Thymus (tissue), 11 donors: ENCODE data around the gene BLOC1S3. TPM values are rescaled to one million over a fixed set of nuclear protein-coding genes. Genes with fewer than 3 reads are reported as not detected.

Source experiments
- DNase-seq, 9 donors: peaks; one replicate each; pipeline ENCODE4 v3.0.0-alpha.2; 2013; ENCODE audit warnings: low spot score in 9 of 9, low read depth in 6 of 9, missing footprints in 1 of 9
- H3K27ac ChIP-seq, 2 donors: one replicate each; pipeline ENCODE4 v1.5.1; 2013; ENCODE audit warnings: control low read depth in 1 of 2, low read depth in 1 of 2, low read length in 1 of 2, mild to moderate bottlenecking in 1 of 2, moderate library complexity in 1 of 2
- H3K27me3 ChIP-seq, 2 donors: one replicate each; pipeline ENCODE4 v1.5.1; 2013; ENCODE audit warnings: low read length in 1 of 2; ENCODE audit not compliant: control insufficient read depth in 2 of 2, insufficient read depth in 1 of 2
- H3K36me3 ChIP-seq, 2 donors: one replicate each; pipeline ENCODE4 v1.5.1; 2013; ENCODE audit warnings: low read length in 1 of 2, mild to moderate bottlenecking in 1 of 2, moderate library complexity in 1 of 2; ENCODE audit not compliant: control insufficient read depth in 2 of 2, insufficient read depth in 2 of 2
- H3K4me1 ChIP-seq, 2 donors: one replicate each; pipeline ENCODE4 v1.5.1; 2013; ENCODE audit warnings: low read length in 2 of 2; ENCODE audit not compliant: control insufficient read depth in 2 of 2, insufficient read depth in 2 of 2
- H3K4me3 ChIP-seq, 2 donors: one replicate each; pipeline ENCODE4 v1.5.1; 2013; ENCODE audit warnings: low read length in 2 of 2, control low read depth in 1 of 2, mild to moderate bottlenecking in 1 of 2
- H3K9me3 ChIP-seq, 2 donors: one replicate each; pipeline ENCODE4 v1.5.1; 2013; ENCODE audit warnings: low read length in 1 of 2, mild to moderate bottlenecking in 1 of 2; ENCODE audit not compliant: control insufficient read depth in 2 of 2, insufficient read depth in 1 of 2
- WGBS: extraction: QIAGEN DNeasy Blood & Tissue Kit; methylation state at CpG from one replicate; pipeline ENCODE4 v1.1.7; 2013; 5-methylcytosine and 5-hydroxymethylcytosine counted together
- polyA plus RNA-seq: library from polyadenylated mRNA; stranded (reverse); fragments of 200-250 nt; gene quantifications from one replicate; pipeline ENCODE4 v1.2.3, GENCODE V29; 2013
- total RNA-seq: library from RNA; stranded (reverse); fragments of 120-200 nt; gene quantifications from one replicate; pipeline ENCODE4 v1.2.4, GENCODE V29; 2013
- donor health status: healthy.

The BLOC1S3 gene
- total and polyA plus RNA-seq, 2 donors, result 1.5 to 6.3 TPM

DNA sequence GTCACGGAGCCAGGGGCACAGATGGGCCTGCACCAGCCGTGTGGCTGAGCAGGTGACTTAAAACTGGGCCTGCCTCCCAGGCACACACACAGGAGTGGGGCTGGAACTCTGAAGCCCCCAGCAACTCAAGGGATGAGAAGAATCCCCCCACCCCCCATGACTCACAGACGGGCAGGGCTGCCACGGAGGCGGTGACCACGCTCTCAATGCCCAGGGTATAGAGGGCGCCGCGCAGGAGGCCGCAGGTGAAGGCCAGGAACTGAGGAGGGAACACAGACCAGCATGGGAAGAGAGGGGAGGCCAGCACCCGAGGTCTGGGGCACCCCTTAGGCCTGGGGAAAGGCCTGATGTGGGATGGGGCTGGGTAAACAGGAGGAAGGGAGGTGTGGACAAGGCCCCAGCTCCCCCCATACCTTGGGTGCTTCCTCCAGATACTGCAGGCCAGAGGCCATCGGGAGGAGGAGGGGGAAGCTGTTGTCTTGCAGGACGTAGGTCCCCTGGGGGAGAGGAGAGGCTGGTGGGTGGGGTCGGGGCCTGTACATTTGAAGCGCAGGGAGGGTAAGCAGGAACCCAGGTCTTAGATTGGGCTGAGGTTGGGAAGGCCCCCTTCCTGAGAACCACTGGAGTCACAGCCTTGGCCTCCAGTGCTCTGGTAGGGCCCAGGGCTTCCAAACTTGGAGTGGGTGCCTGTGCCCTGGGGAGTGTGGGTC lies 14.7 kb upstream of the BLOC1S3 start:
- no peak overlapping the region for H3K27ac ChIP-seq
- peaks cover 5 to 24% of the 10 kb centered on the region in 2 donors for H3K4me1 ChIP-seq

DNA sequence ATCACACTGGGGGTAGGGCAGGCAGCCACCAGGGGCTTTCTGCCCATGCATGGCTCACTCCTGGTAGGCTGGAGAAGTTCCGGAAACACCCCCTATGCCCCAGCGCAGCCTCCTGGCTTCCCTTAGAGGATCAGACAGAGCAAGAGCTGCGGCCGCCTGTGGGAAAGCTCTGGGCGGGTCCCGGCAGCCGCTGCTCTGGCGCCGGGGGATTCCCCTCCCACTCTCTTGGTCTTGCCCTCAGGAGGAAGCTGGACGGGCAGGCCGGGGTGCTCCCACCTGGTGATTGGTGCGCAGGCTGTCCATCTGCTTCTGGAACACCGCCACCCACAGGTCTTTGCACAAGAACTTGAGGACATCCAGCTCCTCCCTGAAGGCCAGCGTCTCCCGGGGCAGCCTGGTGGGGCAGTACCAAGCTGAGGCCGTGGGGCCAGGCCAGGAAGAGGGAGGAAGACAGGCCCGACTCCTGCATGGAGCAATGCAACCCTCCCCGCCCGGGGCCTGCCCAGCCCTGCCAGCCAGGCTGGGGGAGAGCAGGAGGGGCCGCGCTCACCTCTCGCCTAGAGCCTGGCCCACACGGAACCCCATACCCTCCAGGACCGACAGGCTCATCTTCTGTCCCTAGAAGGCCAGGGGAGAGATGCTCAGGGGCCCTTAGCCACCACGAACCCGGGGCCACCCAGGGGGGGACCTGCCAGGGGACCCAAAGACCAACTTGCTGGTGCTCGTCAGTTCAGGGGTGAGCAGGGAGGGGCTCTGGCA lies 13.8 kb upstream of the BLOC1S3 start:
- Histone ChIP-seq H3K4me3 (no peak overlapping the region), H3K27me3 (peaks cover 0 to 24% of the 10 kb centered on the region in 2 donors), H3K9me3 (peaks cover 0 to 3% of the 10 kb centered on the region in 2 donors), H3K36me3 (no peaks in the 10 kb centered on the region), H3K4me1 (peaks cover 5 to 24% of the 10 kb centered on the region in 2 donors), H3K27ac (peak overlapping the region in 1 of 2 donors; percentile 8)
- WGBS, result 43% methylated on average over 27 of the region's 27 CpGs
- peak in 2 of 9 donors; percentile 41 to 57 for DNase-seq

More for the DNA sequence above, 14.7 kb upstream of the BLOC1S3 start:
- H3K9me3 ChIP-seq, result peaks cover 0 to 5% of the 10 kb centered on the region in 2 donors
- H3K36me3 ChIP-seq, result no peaks in the 10 kb centered on the region
- 86% methylated on average over 15 of the region's 15 CpGs for WGBS
- H3K4me3 ChIP-seq, result no peak overlapping the region
- no peak for DNase-seq
- peaks cover 2 to 32% of the 10 kb centered on the region in 2 donors for H3K27me3 ChIP-seq

DNA sequence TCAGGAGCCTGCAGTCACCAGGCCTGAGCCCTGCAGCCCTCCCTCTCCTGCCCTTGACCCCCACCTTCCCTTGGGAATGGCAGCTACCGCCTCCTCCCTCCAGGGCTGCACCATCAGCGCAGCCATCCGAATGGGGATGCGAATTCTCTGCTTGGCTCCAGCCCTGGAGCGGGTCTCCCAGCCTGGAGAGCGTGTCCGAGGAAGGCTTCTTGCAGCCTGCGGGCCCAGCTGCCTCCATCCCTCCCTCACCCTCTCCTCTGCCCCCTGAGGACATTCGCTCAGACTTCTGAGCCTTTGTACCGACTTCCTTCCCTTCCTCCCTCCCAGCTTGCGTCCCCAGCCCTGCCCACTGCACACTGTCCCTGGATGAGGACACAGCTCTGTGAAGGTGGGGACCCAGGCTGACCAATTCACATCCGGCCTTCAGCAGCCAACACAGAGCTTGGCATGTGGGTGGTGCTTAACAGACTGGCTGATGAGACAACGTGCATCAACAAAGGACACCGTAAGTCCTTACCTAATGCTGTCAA lies 11.8 kb upstream of the BLOC1S3 start:
- DNase-seq, result no peak
- Histone ChIP-seq H3K27me3 (peaks cover 0 to 4% of the 10 kb centered on the region in 2 donors), H3K4me1 (peaks cover 11 to 40% of the 10 kb centered on the region in 2 donors), H3K36me3 (no peaks in the 10 kb centered on the region), H3K9me3 (no peaks in the 10 kb centered on the region), H3K4me3 (no peak overlapping the region), H3K27ac (no peak overlapping the region)
- 88% methylated on average over 14 of the region's 14 CpGs for WGBS

DNA sequence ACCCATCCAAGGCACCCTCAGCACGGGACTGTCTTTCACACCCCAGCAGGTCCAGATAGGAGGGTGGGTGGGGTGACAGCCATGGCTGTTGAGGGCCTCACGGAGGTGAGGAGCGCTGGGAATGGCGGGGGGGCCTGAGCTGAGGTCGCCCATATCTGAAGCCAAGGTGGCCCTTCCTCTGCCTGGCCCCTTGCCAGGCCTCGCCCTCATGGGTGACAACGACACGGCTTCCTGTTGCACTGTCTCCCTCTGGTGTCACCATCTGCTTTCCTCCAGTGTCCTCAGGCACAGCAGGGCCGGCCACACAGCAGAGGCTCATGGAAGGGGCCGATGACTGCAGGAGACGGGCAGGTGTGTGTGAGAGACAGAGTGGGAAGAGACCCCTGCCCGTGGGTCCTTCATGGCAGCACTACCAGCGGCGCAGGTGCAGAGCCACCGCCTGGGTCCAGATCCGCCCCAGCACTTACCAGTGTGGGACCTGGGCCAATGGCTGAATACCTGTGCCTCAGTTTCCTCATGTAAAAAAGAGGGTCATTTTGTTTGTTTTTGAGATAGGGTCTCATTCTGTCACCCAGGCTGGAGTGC lies 9.7 kb upstream of the BLOC1S3 start:
- no peaks in the 10 kb centered on the region for H3K36me3 ChIP-seq
- no peaks in the 10 kb centered on the region for H3K27me3 ChIP-seq
- no peak overlapping the region for H3K4me3 ChIP-seq
- peaks cover 0 to 3% of the 10 kb centered on the region in 2 donors for H3K9me3 ChIP-seq
- DNase-seq, result no peak
- peaks cover 20 to 52% of the 10 kb centered on the region in 2 donors for H3K4me1 ChIP-seq
- WGBS, result 94% methylated on average over 16 of the region's 16 CpGs
- no peak overlapping the region for H3K27ac ChIP-seq

DNA sequence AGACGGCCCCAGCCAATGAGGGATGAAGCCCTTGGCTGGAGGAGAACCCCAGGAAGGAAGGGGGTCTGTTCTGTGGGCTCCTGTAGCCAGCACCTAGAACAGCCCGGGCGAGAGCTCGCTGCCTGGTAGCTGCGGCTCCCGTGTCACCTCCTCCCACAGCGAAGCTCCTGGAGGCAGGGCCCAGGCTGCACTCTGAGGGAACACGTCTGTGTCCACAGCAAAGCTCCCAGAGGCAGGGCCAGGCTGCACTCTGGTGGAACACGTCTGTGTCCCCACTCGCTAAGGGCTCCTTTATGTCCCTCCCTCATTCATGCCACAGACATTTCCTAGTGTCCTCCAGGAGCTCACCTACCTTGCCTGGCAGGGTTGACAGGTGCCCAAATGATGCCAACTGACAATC lies 9.0 kb upstream of the BLOC1S3 start:
- Histone ChIP-seq H3K27me3 (no peaks in the 10 kb centered on the region), H3K9me3 (peaks cover 0 to 3% of the 10 kb centered on the region in 2 donors), H3K4me3 (no peak overlapping the region), H3K4me1 (peaks cover 17 to 48% of the 10 kb centered on the region in 2 donors), H3K36me3 (no peaks in the 10 kb centered on the region), H3K27ac (no peak overlapping the region)
- WGBS, result 97% methylated on average over 10 of the region's 10 CpGs
- no peak for DNase-seq

DNA sequence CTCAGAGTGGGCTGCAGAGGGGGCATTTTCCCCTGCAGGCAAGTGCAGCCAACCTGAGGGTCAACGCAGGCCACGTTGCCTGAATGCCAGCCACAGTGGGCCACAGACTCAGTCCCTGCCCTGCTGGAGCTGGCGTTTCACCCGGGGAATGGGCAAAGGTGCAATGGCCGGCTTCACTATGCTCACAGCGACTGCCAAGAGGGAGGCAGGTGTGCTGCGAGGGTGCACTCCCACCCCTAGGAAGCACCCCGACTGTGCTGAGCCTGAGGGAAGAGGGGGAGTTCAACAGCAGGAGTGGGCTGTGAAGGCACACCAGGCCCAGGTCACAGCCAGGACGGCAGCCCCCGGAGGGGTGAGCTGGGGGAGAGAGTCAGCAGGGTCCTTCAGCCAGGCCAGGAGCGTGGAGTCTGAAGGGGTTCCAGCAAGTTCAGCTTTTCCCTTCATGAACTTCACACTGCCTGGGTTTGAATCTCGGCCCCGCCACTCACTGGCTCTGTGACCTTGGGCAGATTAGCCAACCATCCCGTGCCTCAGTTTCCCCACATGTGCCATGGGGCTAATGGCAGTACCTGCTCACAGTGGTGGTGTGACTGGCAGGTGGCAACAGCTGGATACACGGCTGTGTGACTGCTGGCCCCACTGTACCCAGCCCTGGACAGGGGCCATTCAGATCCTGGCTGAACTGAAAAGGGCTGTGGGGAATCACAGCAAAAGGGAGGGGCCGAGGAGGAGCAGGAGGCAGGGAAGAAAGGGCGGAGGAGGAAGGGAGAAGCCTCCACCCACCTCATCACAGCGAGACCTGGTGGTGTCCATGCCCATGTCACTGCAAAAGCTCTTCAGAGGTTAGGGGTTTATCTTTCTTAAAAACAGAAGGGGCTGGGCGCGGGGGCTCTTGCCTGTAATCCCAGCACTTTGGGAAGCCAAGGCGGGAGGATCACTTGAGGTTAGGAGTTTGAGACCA lies 8.2 kb upstream of the BLOC1S3 start:
- WGBS, result 93% methylated on average over 21 of the region's 21 CpGs

DNA sequence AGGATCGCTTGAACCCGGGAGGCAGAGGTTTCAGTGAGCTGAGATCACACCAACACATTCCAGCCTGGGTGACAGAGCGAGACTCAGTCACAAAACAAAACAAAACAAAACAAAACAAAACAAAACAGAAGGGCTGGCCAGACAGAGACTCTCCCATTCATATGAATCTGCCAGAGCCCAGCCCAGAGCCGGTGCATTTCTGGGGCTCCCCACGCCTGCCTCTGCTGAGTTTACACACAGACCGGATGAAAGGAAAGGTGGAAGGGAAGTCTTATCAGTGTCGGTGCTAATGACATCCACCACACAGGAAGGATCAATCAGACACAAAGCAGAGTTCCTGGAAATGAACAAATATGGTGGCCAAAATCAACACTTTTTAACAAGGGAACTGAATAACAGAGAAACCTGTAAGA lies 7.4 kb upstream of the BLOC1S3 start:
- WGBS, result 37% methylated on average over 7 of the region's 7 CpGs
- Histone ChIP-seq H3K4me1 (peaks cover 15 to 44% of the 10 kb centered on the region in 2 donors), H3K36me3 (no peaks in the 10 kb centered on the region), H3K27me3 (no peaks in the 10 kb centered on the region), H3K4me3 (no peak overlapping the region), H3K9me3 (peaks cover 0 to 3% of the 10 kb centered on the region in 2 donors), H3K27ac (no peak overlapping the region)
- DNase-seq, result peak in 1 of 9 donors; percentile 45

More for the DNA sequence above, 8.2 kb upstream of the BLOC1S3 start:
- Histone ChIP-seq H3K4me1 (peaks cover 15 to 44% of the 10 kb centered on the region in 2 donors), H3K4me3 (no peak overlapping the region), H3K27ac (no peak overlapping the region), H3K27me3 (no peaks in the 10 kb centered on the region), H3K36me3 (no peaks in the 10 kb centered on the region), H3K9me3 (peaks cover 0 to 3% of the 10 kb centered on the region in 2 donors)
- no peak for DNase-seq

DNA sequence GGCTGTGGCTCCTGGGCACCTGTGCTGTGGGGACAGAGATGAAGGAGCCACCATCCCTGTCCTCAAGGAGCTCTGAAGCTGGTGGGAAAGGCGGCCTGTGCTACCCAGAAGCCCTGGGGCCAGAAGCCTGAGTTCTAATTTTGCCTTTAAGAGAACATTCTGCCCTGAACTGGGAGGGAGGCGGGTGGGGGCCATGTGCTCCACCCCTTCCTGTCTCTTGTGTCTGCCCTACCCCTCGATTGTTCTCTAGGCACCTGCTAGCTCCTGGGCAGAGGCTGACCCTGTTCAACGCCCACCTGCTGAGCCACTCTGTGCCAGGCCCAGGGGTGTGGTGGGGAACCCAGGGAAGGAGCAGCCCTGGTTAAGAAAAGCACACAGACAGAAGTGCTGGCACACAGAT lies 6.4 kb upstream of the BLOC1S3 start:
- DNase-seq, result peak in 2 of 9 donors; percentile 33 to 55
- H3K4me1 ChIP-seq, result peaks cover 16 to 39% of the 10 kb centered on the region in 2 donors
- WGBS, result 34% methylated on average over 4 of the region's 4 CpGs
- H3K4me3 ChIP-seq, result no peak overlapping the region
- H3K36me3 ChIP-seq, result no peaks in the 10 kb centered on the region
- H3K9me3 ChIP-seq, result peaks cover 0 to 3% of the 10 kb centered on the region in 2 donors
- peak overlapping the region in 1 of 2 donors; percentile 53 for H3K27ac ChIP-seq
- no peaks in the 10 kb centered on the region for H3K27me3 ChIP-seq
